IMR-90 (cell line): ENCODE results near the gene CPA3. TPM values are rescaled to one million over a fixed set of nuclear protein-coding genes. Genes with fewer than 3 reads are reported as not detected.

Experiments
- ATAC-seq: fragments of 200-7000 bp; cut with Tn5 transposase; 2 replicates; pipeline ENCODE4 v1.9.1; 2020; ENCODE audit warnings: low read depth, mild to moderate bottlenecking, moderate library complexity
- BruUV-seq: library from RNA; stranded (reverse); fragments of 400-500 nt; replicated peaks from 2 replicates; lab custom pipeline; 2021; lab: Mats Ljungman, UMichigan
- CTCF ChIA-PET: fragments of 300-600 bp; formaldehyde crosslinking; extraction: SDS; loops from one replicate; lab custom pipeline; 2021; ENCODE audit warnings: antibody characterized with exemption; lab: Yijun Ruan, JAX
- POLR2A ChIA-PET: fragments of 300-600 bp; sonication (Branson Sonifier 250); formaldehyde crosslinking; loops from one replicate; lab custom pipeline; 2022; ENCODE audit warnings: antibody characterized with exemption; ENCODE audit not compliant: unreplicated experiment; lab: Charles Lee
- DNase-seq: peaks from one replicate; pipeline ENCODE4 v3.0.0; 2013
- H2AFZ ChIP-seq: replicated peaks from 2 replicates; pipeline ENCODE3; 2013; ENCODE audit warnings: low read length, mild to moderate bottlenecking; ENCODE audit not compliant: poor library complexity
- H2AK5ac ChIP-seq: 2 replicates; pipeline ENCODE4 v1.6.1; 2013; ENCODE audit warnings: low read depth, low read length, inconsistent platforms
- H2AK9ac ChIP-seq: replicated peaks from 2 replicates; pipeline ENCODE3; 2013; ENCODE audit warnings: mild to moderate bottlenecking, low read depth, low read length, moderate library complexity; ENCODE audit not compliant: poor library complexity
- H2BK120ac ChIP-seq: 2 replicates; pipeline ENCODE4 v1.6.1; 2013; ENCODE audit warnings: low read depth, low read length, inconsistent platforms
- H2BK15ac ChIP-seq: 3 replicates; pipeline ENCODE4 v1.6.1; 2013; ENCODE audit warnings: low read depth, low read length, inconsistent platforms
- H2BK20ac ChIP-seq: 2 replicates; pipeline ENCODE4 v1.6.1; 2013; ENCODE audit warnings: low read depth, mild to moderate bottlenecking, inconsistent platforms, low read length, moderate library complexity
- H2BK5ac ChIP-seq: 2 replicates; pipeline ENCODE4 v1.6.1; 2013; ENCODE audit warnings: mild to moderate bottlenecking, low read depth, low read length, inconsistent platforms; ENCODE audit not compliant: poor library complexity, severe bottlenecking
- H3K14ac ChIP-seq: replicated peaks from 2 replicates; pipeline ENCODE4 v1.6.1; 2013; ENCODE audit warnings: low read depth, low read length, inconsistent platforms
- H3K18ac ChIP-seq: 2 replicates; pipeline ENCODE4 v1.6.1; 2013; ENCODE audit warnings: low read depth, low read length, control low read depth
- H3K23ac ChIP-seq: 2 replicates; pipeline ENCODE4 v1.6.1; 2013; ENCODE audit warnings: low read depth, low read length, inconsistent platforms
- H3K27ac ChIP-seq: 2 replicates; pipeline ENCODE4 v1.5.1; 2013; ENCODE audit warnings: mild to moderate bottlenecking, control low read depth, low read length; ENCODE audit not compliant: insufficient read depth
- H3K27me3 ChIP-seq: 2 replicates; pipeline ENCODE4 v1.6.1; 2013; ENCODE audit warnings: low read length; ENCODE audit not compliant: control insufficient read depth, insufficient read depth
- H3K36me3 ChIP-seq: 2 replicates; pipeline ENCODE4 v1.6.1; 2013; ENCODE audit warnings: low read length, mixed read lengths; ENCODE audit not compliant: control insufficient read depth, insufficient read depth
- H3K4ac ChIP-seq: 2 replicates; pipeline ENCODE4 v1.6.1; 2013; ENCODE audit warnings: low read depth, low read length, inconsistent platforms
- H3K4me1 ChIP-seq: 2 replicates; pipeline ENCODE4 v1.6.1; 2013; ENCODE audit warnings: low read length, mixed read lengths; ENCODE audit not compliant: control insufficient read depth, insufficient read depth
- H3K4me2 ChIP-seq: 2 replicates; pipeline ENCODE4 v1.6.1; 2013; ENCODE audit warnings: low read depth, mild to moderate bottlenecking, control low read depth, low read length, moderate library complexity
- H3K4me3 ChIP-seq: 2 replicates; pipeline ENCODE4 v1.5.1; 2013; ENCODE audit warnings: low read depth, mild to moderate bottlenecking, control low read depth, low read length, moderate library complexity; ENCODE audit not compliant: insufficient read depth
- H3K56ac ChIP-seq: 2 replicates; pipeline ENCODE4 v1.6.1; 2013; ENCODE audit warnings: low read length, inconsistent platforms; ENCODE audit not compliant: insufficient read depth; ENCODE audit errors: extremely low read depth
- H3K79me1 ChIP-seq, 2 experiments: 2 replicates each; pipeline ENCODE4 v1.6.1; 2013; ENCODE audit warnings: low read length in 2 of 2, inconsistent platforms in 1 of 2, low read depth in 1 of 2
- H3K9ac ChIP-seq: 2 replicates; pipeline ENCODE4 v1.6.1; 2013; ENCODE audit warnings: low read depth, low read length, control low read depth
- H3K9me1 ChIP-seq: 2 replicates; pipeline ENCODE4 v1.6.1; 2013; ENCODE audit warnings: low read length, inconsistent platforms; ENCODE audit not compliant: insufficient read depth
- H3K9me3 ChIP-seq: 2 replicates; pipeline ENCODE4 v1.6.1; 2013; ENCODE audit warnings: low read length; ENCODE audit not compliant: control insufficient read depth, insufficient read depth
- H4K20me1 ChIP-seq: 2 replicates; pipeline ENCODE4 v1.6.1; 2013; ENCODE audit warnings: low read length, inconsistent platforms; ENCODE audit not compliant: insufficient read depth
- H4K5ac ChIP-seq: 2 replicates; pipeline ENCODE4 v1.6.1; 2013; ENCODE audit warnings: mild to moderate bottlenecking, low read depth, low read length, control low read depth
- H4K8ac ChIP-seq, 2 experiments: 2 replicates each; pipeline ENCODE4 v1.6.1; 2013; ENCODE audit warnings: low read depth in 2 of 2, low read length in 2 of 2, control low read depth in 1 of 2, inconsistent platforms in 1 of 2
- H4K91ac ChIP-seq: 2 replicates; pipeline ENCODE4 v1.6.1; 2013; ENCODE audit warnings: low read depth, low read length, inconsistent platforms; ENCODE audit not compliant: insufficient read depth
- BHLHE40 ChIP-seq: fragments of 150-350 bp; IDR thresholded peaks from 2 replicates; pipeline ENCODE4 v1.6.1; 2016; ENCODE audit warnings: mild to moderate bottlenecking, low read depth, low read length
- CEBPB ChIP-seq: IDR thresholded peaks from 2 replicates; pipeline ENCODE4 v1.6.1; 2012; ENCODE audit warnings: low read depth, low read length, improper control_type of control experiment
- CHD1 ChIP-seq: IDR thresholded peaks from 2 replicates; pipeline ENCODE4 v1.6.1; 2012; ENCODE audit warnings: low read depth, low read length, improper control_type of control experiment
- FOS ChIP-seq: fragments of 150-350 bp; IDR thresholded peaks from 2 replicates; pipeline ENCODE4 v1.6.1; 2016; ENCODE audit warnings: low read depth, low read length
- MAFK ChIP-seq: IDR thresholded peaks from 2 replicates; pipeline ENCODE4 v1.6.1; 2012; ENCODE audit warnings: low read depth, low read length, improper control_type of control experiment
- MAZ ChIP-seq: IDR thresholded peaks from 2 replicates; pipeline ENCODE4 v1.6.1; 2012; ENCODE audit warnings: low read depth, mild to moderate bottlenecking, low read length, improper control_type of control experiment, moderate library complexity, borderline replicate concordance
- MXI1 ChIP-seq: IDR thresholded peaks from 2 replicates; pipeline ENCODE4 v1.6.1; 2012; ENCODE audit warnings: low read depth, mild to moderate bottlenecking, low read length, moderate library complexity, borderline replicate concordance
- NFE2L2 ChIP-seq: fragments of 150-350 bp; IDR thresholded peaks from 2 replicates; pipeline ENCODE4 v1.6.1; 2016; ENCODE audit warnings: low read depth, mild to moderate bottlenecking, low read length
- POLR2A ChIP-seq: IDR thresholded peaks from 2 replicates; pipeline ENCODE4 v1.6.1; 2012; ENCODE audit warnings: mild to moderate bottlenecking, low read depth, low read length
- RAD21 ChIP-seq: IDR thresholded peaks from 2 replicates; pipeline ENCODE4 v1.6.1; 2012; ENCODE audit warnings: low read length, improper control_type of control experiment
- RCOR1 ChIP-seq: IDR thresholded peaks from 2 replicates; pipeline ENCODE4 v1.6.1; 2012; ENCODE audit warnings: mild to moderate bottlenecking, low read length, improper control_type of control experiment; ENCODE audit not compliant: insufficient replicate concordance
- RFX5 ChIP-seq: IDR thresholded peaks from 2 replicates; pipeline ENCODE4 v1.8.0; 2012; ENCODE audit warnings: low read depth, mild to moderate bottlenecking, low read length, moderate library complexity
- SMC3 ChIP-seq: fragments of 150-350 bp; IDR thresholded peaks from 2 replicates; pipeline ENCODE4 v1.6.1; 2016; ENCODE audit warnings: low read depth, mild to moderate bottlenecking, antibody characterized with exemption, low read length, moderate library complexity
- dilution Hi-C: fragments of 300-500 bp; cut with HindIII; formaldehyde crosslinking; loops from one replicate; pipeline ENCODE4 v1.14.3; 2018; ENCODE audit warnings: low sequenced_read_pairs; ENCODE audit not compliant: unreplicated experiment
- in situ Hi-C: fragments of 300-500 bp; cut with MboI; formaldehyde crosslinking; loops from 3 replicates; pipeline ENCODE4 v1.14.3; 2019; ENCODE audit warnings: low sequenced_read_pairs, inconsistent platforms, mixed read lengths
- intact Hi-C: fragments of 100-400 bp; cut with micrococcal nuclease; formaldehyde crosslinking; loops from 2 replicates; pipeline ENCODE4 v1.10.0; 2022
- polyA plus RNA-seq, 3 experiments: library from polyadenylated mRNA; depleted of rRNA; stranded (reverse); fragments of >200 nt; gene quantifications; 2 replicates each; pipeline ENCODE4 v1.2.3, GENCODE V29; 2012; ENCODE audit warnings: low replicate concordance in 1 of 3
- total RNA-seq: library from RNA; depleted of rRNA; stranded (reverse); fragments of >200 nt; gene quantifications from 2 replicates; pipeline ENCODE4 v1.2.3, GENCODE V29; 2012
- TF ChIP-seq, protein P1 (sequence below): conservative IDR thresholded peaks from 2 replicates; pipeline ENCODE4 v1.5.1; 2012; ENCODE audit warnings: mild to moderate bottlenecking, low read depth, low read length, improper control_type of control experiment
- TF ChIP-seq, protein P2 (sequence below): fragments of 150-350 bp; IDR thresholded peaks from 2 replicates; pipeline ENCODE4 v1.6.1; 2016; ENCODE audit warnings: low read depth, mild to moderate bottlenecking, low read length, moderate library complexity, borderline replicate concordance
- TF ChIP-seq, protein P3 (sequence below): fragments of 150-350 bp; IDR thresholded peaks from 2 replicates; pipeline ENCODE4 v1.6.1; 2017; ENCODE audit warnings: mild to moderate bottlenecking, antibody characterized with exemption, low read length, low read depth

CPA3 gene
- total and polyA plus RNA-seq, 2 of the 4 experiments (the other 2 are of a cell fraction) = 0.07 TPM; not detected in 1

DNA sequence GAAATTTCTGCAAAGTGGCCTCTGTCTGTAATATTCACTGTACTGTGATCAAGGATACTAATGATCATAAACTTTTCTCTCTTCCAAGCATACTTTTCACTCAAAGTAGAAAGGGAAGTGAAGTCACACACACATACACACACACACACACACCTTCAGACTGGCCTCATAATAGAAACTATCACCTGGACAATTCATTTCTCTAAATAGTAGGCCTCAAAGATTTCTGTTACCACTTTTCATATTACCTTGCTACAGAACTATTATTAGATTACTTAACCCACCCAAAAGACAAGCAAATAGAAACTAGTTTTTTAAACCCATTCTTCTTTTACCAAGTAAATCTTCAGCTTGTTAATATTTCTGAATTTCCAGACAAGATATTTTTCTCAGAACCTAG lies 25.3 kb upstream of the CPA3 start:
- POLR2A ChIA-PET = no interaction called here
- Histone ChIP-seq H4K8ac (no peak overlapping the region), H3K4me1 (no peaks in the 10 kb centered on the region), H3K9ac (no peak overlapping the region), H3K4me3 (no peak overlapping the region), H2AK5ac (no peak overlapping the region), H4K20me1 (no peaks in the 10 kb centered on the region), H3K23ac (no peak overlapping the region), H3K4me2 (no peak overlapping the region), H3K9me1 (no peaks in the 10 kb centered on the region; the same call in 1 of the 2 replicates), H2AFZ (no peak overlapping the region), H3K36me3 (no peaks in the 10 kb centered on the region), H3K27me3 (peaks cover 3% of the 10 kb centered on the region; the same call in 1 of the 2 replicates), H3K27ac (no peak overlapping the region), H3K56ac (no peak overlapping the region), H3K18ac (no peak overlapping the region), H4K5ac (no peak overlapping the region), H3K4ac (no peak overlapping the region), H2BK15ac (no peak overlapping the region), H2BK20ac (no peak overlapping the region), H4K91ac (no peak overlapping the region), H2BK5ac (no peak overlapping the region), H2BK120ac (no peak overlapping the region), H3K9me3 (no peaks in the 10 kb centered on the region), H3K79me1 (no peaks in the 10 kb centered on the region), H2AK9ac (no peak overlapping the region), H3K14ac (no peak overlapping the region)
- CTCF ChIA-PET = no interaction called here
- no peak for DNase-seq
- dilution Hi-C loops = no loop called here
- intact Hi-C loops = loop anchor here (10.0 kb wide), 1 partner anchor 445 kb away; no protein-coding TSS in a partner anchor
- BruUV-seq = no TSS peak
- in situ Hi-C loops = no loop called here
- TF ChIP-seq MXI1 (no peak), RCOR1 (no peak), SMC3 (no peak), RAD21 (no peak), CHD1 (no peak), MAFK (no peak), BHLHE40 (no peak), CEBPB (no peak), NFE2L2 (no peak), RFX5 (no peak), FOS (no peak), MAZ (no peak), POLR2A (no peak)
- TF ChIP-seq, protein P1, sequence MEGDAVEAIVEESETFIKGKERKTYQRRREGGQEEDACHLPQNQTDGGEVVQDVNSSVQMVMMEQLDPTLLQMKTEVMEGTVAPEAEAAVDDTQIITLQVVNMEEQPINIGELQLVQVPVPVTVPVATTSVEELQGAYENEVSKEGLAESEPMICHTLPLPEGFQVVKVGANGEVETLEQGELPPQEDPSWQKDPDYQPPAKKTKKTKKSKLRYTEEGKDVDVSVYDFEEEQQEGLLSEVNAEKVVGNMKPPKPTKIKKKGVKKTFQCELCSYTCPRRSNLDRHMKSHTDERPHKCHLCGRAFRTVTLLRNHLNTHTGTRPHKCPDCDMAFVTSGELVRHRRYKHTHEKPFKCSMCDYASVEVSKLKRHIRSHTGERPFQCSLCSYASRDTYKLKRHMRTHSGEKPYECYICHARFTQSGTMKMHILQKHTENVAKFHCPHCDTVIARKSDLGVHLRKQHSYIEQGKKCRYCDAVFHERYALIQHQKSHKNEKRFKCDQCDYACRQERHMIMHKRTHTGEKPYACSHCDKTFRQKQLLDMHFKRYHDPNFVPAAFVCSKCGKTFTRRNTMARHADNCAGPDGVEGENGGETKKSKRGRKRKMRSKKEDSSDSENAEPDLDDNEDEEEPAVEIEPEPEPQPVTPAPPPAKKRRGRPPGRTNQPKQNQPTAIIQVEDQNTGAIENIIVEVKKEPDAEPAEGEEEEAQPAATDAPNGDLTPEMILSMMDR = no peak
- TF ChIP-seq, protein P2, sequence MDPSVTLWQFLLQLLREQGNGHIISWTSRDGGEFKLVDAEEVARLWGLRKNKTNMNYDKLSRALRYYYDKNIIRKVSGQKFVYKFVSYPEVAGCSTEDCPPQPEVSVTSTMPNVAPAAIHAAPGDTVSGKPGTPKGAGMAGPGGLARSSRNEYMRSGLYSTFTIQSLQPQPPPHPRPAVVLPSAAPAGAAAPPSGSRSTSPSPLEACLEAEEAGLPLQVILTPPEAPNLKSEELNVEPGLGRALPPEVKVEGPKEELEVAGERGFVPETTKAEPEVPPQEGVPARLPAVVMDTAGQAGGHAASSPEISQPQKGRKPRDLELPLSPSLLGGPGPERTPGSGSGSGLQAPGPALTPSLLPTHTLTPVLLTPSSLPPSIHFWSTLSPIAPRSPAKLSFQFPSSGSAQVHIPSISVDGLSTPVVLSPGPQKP = no peak
- TF ChIP-seq, protein P3, sequence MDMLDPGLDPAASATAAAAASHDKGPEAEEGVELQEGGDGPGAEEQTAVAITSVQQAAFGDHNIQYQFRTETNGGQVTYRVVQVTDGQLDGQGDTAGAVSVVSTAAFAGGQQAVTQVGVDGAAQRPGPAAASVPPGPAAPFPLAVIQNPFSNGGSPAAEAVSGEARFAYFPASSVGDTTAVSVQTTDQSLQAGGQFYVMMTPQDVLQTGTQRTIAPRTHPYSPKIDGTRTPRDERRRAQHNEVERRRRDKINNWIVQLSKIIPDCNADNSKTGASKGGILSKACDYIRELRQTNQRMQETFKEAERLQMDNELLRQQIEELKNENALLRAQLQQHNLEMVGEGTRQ = no peak
- no peak for ATAC-seq
